GM23338 (cell line): ENCODE data around the gene PNPLA1. TPM values are rescaled to one million over a fixed set of nuclear protein-coding genes. Genes with fewer than 3 reads are reported as not detected.

Experiments used
- ATAC-seq: fragments of 200-7000 bp; cut with Tn5 transposase; 3 replicates; pipeline ENCODE4 v1.9.1; 2020
- DNase-seq: peaks from one replicate; pipeline ENCODE4 v3.0.0-alpha.2; 2015; ENCODE audit warnings: low spot score
- H2AFZ ChIP-seq: fragments of 200-600 bp; sonication (generic); 2 replicates; pipeline ENCODE4 v1.8.0; 2016; ENCODE audit warnings: antibody characterized with exemption, mild to moderate bottlenecking, moderate library complexity
- H3F3A ChIP-seq: fragments of 200-600 bp; sonication (generic); replicated peaks from 2 replicates; pipeline ENCODE4 v1.8.0; 2017; ENCODE audit warnings: antibody characterized with exemption, mixed run types, low read depth
- H3K27ac ChIP-seq: fragments of 200-600 bp; sonication (generic); 2 replicates; pipeline ENCODE4 v1.6.1; 2016; ENCODE audit warnings: low read depth
- H3K27me3 ChIP-seq: fragments of 200-600 bp; sonication (generic); 2 replicates; pipeline ENCODE4 v1.8.0; 2016; ENCODE audit warnings: mild to moderate bottlenecking, mixed run types, moderate library complexity; ENCODE audit not compliant: insufficient read depth
- H3K36me3 ChIP-seq: fragments of 200-600 bp; sonication (generic); 2 replicates; pipeline ENCODE4 v1.8.0; 2016; ENCODE audit warnings: mild to moderate bottlenecking; ENCODE audit not compliant: insufficient read depth
- H3K4me1 ChIP-seq: fragments of 200-600 bp; sonication (generic); 2 replicates; pipeline ENCODE4 v1.8.0; 2016; ENCODE audit warnings: mild to moderate bottlenecking, moderate library complexity; ENCODE audit not compliant: insufficient read depth
- H3K4me2 ChIP-seq: fragments of 200-600 bp; sonication (generic); 2 replicates; pipeline ENCODE4 v1.7.1; 2017; ENCODE audit warnings: mixed run types
- H3K4me3 ChIP-seq: fragments of 200-600 bp; sonication (generic); 2 replicates; pipeline ENCODE4 v1.6.1; 2016; ENCODE audit warnings: mixed run types
- H3K79me2 ChIP-seq: fragments of 200-600 bp; sonication (generic); replicated peaks from 2 replicates; pipeline ENCODE4 v1.8.0; 2017; ENCODE audit warnings: mild to moderate bottlenecking; ENCODE audit not compliant: insufficient read depth
- H3K9me2 ChIP-seq: fragments of 200-600 bp; sonication (generic); 2 replicates; pipeline ENCODE4 v1.8.0; 2017; ENCODE audit not compliant: insufficient read depth
- H4K20me1 ChIP-seq: fragments of 200-600 bp; sonication (generic); replicated peaks from 2 replicates; pipeline ENCODE4 v1.8.0; 2017; ENCODE audit warnings: mild to moderate bottlenecking; ENCODE audit not compliant: insufficient read depth
- H3K27ac Mint-ChIP-seq: 2 replicates; pipeline ENCODE4 v1.8.0; 2020; ENCODE audit warnings: inconsistent platforms, mild to moderate bottlenecking, moderate library complexity, mixed read lengths
- H3K27me3 Mint-ChIP-seq: 3 replicates; pipeline ENCODE4 v1.8.0; 2022; ENCODE audit warnings: low read depth, mild to moderate bottlenecking, moderate library complexity, mixed read lengths, inconsistent platforms; ENCODE audit not compliant: insufficient read depth, poor library complexity
- H3K36me3 Mint-ChIP-seq: 3 replicates; pipeline ENCODE4 v1.8.0; 2021; ENCODE audit warnings: low read depth, mild to moderate bottlenecking, inconsistent platforms, moderate library complexity, mixed read lengths
- H3K4me1 Mint-ChIP-seq: 3 replicates; pipeline ENCODE4 v1.8.0; 2020; ENCODE audit warnings: mild to moderate bottlenecking, inconsistent platforms, mixed read lengths
- H3K4me3 Mint-ChIP-seq: 3 replicates; pipeline ENCODE4 v1.8.0; 2021; ENCODE audit warnings: moderate library complexity, mild to moderate bottlenecking, inconsistent platforms, mixed read lengths
- H3K9me3 Mint-ChIP-seq: 3 replicates; pipeline ENCODE4 v1.8.0; 2020; ENCODE audit warnings: moderate library complexity, mild to moderate bottlenecking, inconsistent platforms, mixed read lengths
- CREB1 ChIP-seq: fragments of 250-450 bp; sonication (Bioruptor Pico); IDR thresholded peaks from 2 replicates; pipeline ENCODE4 v1.5.0; 2020; ENCODE audit warnings: low read depth, mild to moderate bottlenecking, moderate library complexity
- CTCF ChIP-seq, 2 experiments: fragments of 200-600 bp in 1 of 2; sonication (generic) in 1 of 2; conservative IDR thresholded peaks; 2 replicates each; pipeline versions ENCODE4 v1.5.1 to v1.6.1; 2016 to 2017; ENCODE audit warnings: antibody characterized with exemption in 2 of 2, low read depth in 2 of 2, mild to moderate bottlenecking in 2 of 2, moderate library complexity in 1 of 2
- ETS1 ChIP-seq: IDR thresholded peaks from 2 replicates; pipeline ENCODE4 v1.6.1; 2016; ENCODE audit warnings: antibody characterized with exemption
- EZH2 ChIP-seq: fragments of 200-600 bp; sonication (generic); IDR thresholded peaks from one replicate; pipeline ENCODE4 v1.8.0; 2017; ENCODE audit warnings: antibody characterized with exemption, mild to moderate bottlenecking, low read depth; ENCODE audit not compliant: unreplicated experiment
- EZH2phosphoT487 ChIP-seq: fragments of 200-600 bp; sonication (generic); IDR thresholded peaks from one replicate; pipeline ENCODE4 v1.8.1; 2018; ENCODE audit warnings: antibody characterized with exemption; ENCODE audit not compliant: unreplicated experiment
- JUNB ChIP-seq: IDR thresholded peaks from one replicate; pipeline ENCODE4 v1.6.1; 2016; ENCODE audit warnings: antibody characterized with exemption; ENCODE audit not compliant: unreplicated experiment
- NANOG ChIP-seq: IDR thresholded peaks from 2 replicates; pipeline ENCODE4 v1.6.1; 2016; ENCODE audit warnings: antibody characterized with exemption, borderline replicate concordance
- POLR2AphosphoS5 ChIP-seq: IDR thresholded peaks from 2 replicates; pipeline ENCODE4 v1.6.1; 2016; ENCODE audit warnings: antibody characterized with exemption, low read depth
- REST ChIP-seq: IDR thresholded peaks from one replicate; pipeline ENCODE4 v1.6.1; 2018; ENCODE audit warnings: antibody characterized with exemption; ENCODE audit not compliant: unreplicated experiment
- STAT1 ChIP-seq: IDR thresholded peaks from one replicate; pipeline ENCODE4 v1.6.1; 2016; ENCODE audit warnings: antibody characterized with exemption; ENCODE audit not compliant: unreplicated experiment
- ZNF114 ChIP-seq: fragments of 250-450 bp; sonication (Bioruptor Pico); IDR thresholded peaks from 2 replicates; pipeline ENCODE4 v1.5.0; 2020; ENCODE audit warnings: mild to moderate bottlenecking, moderate library complexity
- ZNF331 ChIP-seq: fragments of 250-450 bp; sonication (Bioruptor Pico); IDR thresholded peaks from 2 replicates; pipeline ENCODE4 v1.5.0; 2020; ENCODE audit warnings: low read depth, mild to moderate bottlenecking, moderate library complexity
- ZNF462 ChIP-seq: fragments of 250-450 bp; sonication (Bioruptor Pico); IDR thresholded peaks from 2 replicates; pipeline ENCODE4 v1.5.0; 2020; ENCODE audit warnings: mild to moderate bottlenecking, moderate library complexity
- polyA plus RNA-seq: library from polyadenylated mRNA; unstranded; fragments of >200 nt; fragmentation: Nextera tagmentation; extraction: Ambion mirVana; gene quantifications from 2 replicates; pipeline ENCODE4 v1.2.1, GENCODE V29; 2016
- total RNA-seq: library from RNA; depleted of rRNA; stranded (reverse); fragments of >200 nt; shearing (Covaris generic); gene quantifications from 2 replicates; pipeline ENCODE4 v1.2.3, GENCODE V29; 2014

The PNPLA1 gene
- total and polyA plus RNA-seq, 2 experiments from 2014 or later = not detected

GRCh38 chr6:36336208-36336710 is 66.4 kb downstream of the PNPLA1 start:
- DNase-seq = no peak
- no peak overlapping the region for H3K4me3 ChIP-seq
- no peaks in the 10 kb centered on the region for H3K79me2 ChIP-seq
- peaks cover 10% of the 10 kb centered on the region for H3K27me3 ChIP-seq
- 0 out of 2 replicates have a peak, but pooled peaks cover 5% of the 10 kb centered on the region for H3F3A ChIP-seq
- Mint-ChIP-seq H3K36me3 (no peaks in the 10 kb centered on the region; the same call in 2 of the 3 replicates), H3K27me3 (peaks cover 18% of the 10 kb centered on the region), H3K9me3 (no peaks in the 10 kb centered on the region; the same call in 2 of the 3 replicates), H3K4me1 (peaks cover 24% of the 10 kb centered on the region), H3K27ac (no peak overlapping the region), H3K4me3 (no peak overlapping the region)
- no peaks in the 10 kb centered on the region for H3K36me3 ChIP-seq
- H3K27ac ChIP-seq = no peak overlapping the region
- no peak overlapping the region for H3K4me2 ChIP-seq
- ATAC-seq = no peak
- TF ChIP-seq NANOG (no peak), REST (no peak), EZH2 (no peak), ZNF331 (CRISPR knock-in tag) (no peak), CREB1 (CRISPR knock-in tag) (no peak), STAT1 (no peak), CTCF (conservative IDR thresholded peaks at IDR 0.05; ENCODE audit: low read depth in 2 of 2) (no peak), JUNB (no peak), ZNF114 (CRISPR knock-in tag) (no peak), EZH2phosphoT487 (no peak), POLR2AphosphoS5 (no peak), ZNF462 (no peak), ETS1 (no peak)
- no peaks in the 10 kb centered on the region for H3K9me2 ChIP-seq
- no peaks in the 10 kb centered on the region for H3K4me1 ChIP-seq
- no peaks in the 10 kb centered on the region for H4K20me1 ChIP-seq
- no peak overlapping the region for H2AFZ ChIP-seq
